ENCODE measurements around the gene TIMM13.

TIMM13 gene

DNA sequence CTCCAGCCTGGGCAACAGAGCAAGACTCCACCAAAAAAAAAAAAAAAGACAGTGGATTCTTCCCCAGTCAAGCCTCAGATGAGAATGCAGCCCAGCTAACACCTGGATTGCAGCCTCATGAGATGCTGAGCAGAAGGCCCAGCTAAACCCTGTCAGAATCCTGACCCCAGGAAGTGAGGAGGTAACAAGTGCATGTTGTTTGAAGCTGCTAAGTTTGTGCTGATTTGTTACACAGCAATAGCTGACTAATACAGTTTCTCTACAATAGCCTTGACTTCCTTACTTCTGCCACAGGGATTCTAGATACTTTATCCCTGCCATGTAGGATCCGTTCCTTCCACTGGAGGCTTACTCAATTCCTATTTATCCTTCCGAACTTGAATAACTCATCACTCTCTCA lies 46.8 kb downstream of the TIMM13 start:
- Histone ChIP-seq H3K4me2 (no peak overlapping the region), H3K9ac (no peak overlapping the region), H3K79me2 (ENCODE audit: insufficient read depth, low read depth) (no peaks in the 10 kb centered on the region), H3K27ac (no peak overlapping the region), H3K4me3 (IDR thresholded peaks at IDR 0.05; ENCODE audit: insufficient read depth, low read depth, low read length) (no peak overlapping the region), H4K20me1 (ENCODE audit: insufficient read depth) (no peaks in the 10 kb centered on the region), H2AFZ (ENCODE audit: low read depth) (no peak overlapping the region), H3K4me1 (ENCODE audit: low read depth, poor library complexity, severe bottlenecking) (no peaks in the 10 kb centered on the region), H3K27me3 (ENCODE audit: insufficient read depth, low read depth) (no peaks in the 10 kb centered on the region; the same call in 1 of the 2 replicates), H3K36me3 (ENCODE audit: insufficient read depth) (no peaks in the 10 kb centered on the region)
- TF ChIP-seq, protein P1, sequence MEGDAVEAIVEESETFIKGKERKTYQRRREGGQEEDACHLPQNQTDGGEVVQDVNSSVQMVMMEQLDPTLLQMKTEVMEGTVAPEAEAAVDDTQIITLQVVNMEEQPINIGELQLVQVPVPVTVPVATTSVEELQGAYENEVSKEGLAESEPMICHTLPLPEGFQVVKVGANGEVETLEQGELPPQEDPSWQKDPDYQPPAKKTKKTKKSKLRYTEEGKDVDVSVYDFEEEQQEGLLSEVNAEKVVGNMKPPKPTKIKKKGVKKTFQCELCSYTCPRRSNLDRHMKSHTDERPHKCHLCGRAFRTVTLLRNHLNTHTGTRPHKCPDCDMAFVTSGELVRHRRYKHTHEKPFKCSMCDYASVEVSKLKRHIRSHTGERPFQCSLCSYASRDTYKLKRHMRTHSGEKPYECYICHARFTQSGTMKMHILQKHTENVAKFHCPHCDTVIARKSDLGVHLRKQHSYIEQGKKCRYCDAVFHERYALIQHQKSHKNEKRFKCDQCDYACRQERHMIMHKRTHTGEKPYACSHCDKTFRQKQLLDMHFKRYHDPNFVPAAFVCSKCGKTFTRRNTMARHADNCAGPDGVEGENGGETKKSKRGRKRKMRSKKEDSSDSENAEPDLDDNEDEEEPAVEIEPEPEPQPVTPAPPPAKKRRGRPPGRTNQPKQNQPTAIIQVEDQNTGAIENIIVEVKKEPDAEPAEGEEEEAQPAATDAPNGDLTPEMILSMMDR (conservative IDR thresholded peaks at IDR 0.05; ENCODE audit: low read depth, low read length), result no peak

DNA sequence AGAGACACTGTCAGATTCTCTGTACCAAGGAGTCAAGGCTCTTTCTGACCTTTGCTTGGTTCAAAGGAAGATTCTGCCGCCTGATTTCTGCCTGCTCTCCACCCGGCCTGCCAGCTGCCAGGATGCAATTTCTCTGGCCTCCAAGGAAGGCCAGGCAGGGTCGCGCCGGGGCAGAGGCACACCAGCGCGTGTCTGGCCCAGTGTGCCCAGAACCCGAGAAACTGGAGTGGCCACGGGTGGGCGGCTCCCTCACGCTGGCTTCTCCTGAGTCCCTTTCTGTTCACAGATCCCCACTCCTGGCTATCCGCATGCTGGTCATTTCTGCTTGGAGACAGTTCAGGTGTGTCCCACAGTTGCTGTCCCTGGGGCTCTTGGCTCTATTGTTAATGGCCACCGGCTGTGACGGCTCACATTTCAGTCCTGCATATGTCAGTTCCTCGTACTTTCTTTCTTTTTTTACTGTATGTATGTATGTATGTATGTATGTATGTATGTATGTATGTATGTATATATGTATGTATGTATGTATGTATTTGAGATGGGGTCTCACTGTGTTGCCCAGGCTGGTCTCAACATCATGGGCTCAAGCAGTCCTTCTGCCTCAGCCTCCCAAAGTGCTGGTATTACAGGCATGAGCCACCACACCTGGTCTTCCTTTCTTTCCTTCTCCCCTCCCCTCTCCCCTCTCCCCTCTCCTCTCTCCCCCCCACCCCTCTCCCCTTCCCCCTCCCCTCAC lies 50.4 kb downstream of the TIMM13 start:
- no peaks in the 10 kb centered on the region for H3K36me3 ChIP-seq (ENCODE audit: insufficient read depth)
- no peak overlapping the region for H2AFZ ChIP-seq (ENCODE audit: low read depth)
- H3K4me3 ChIP-seq (IDR thresholded peaks at IDR 0.05; ENCODE audit: insufficient read depth, low read depth, low read length), result no peak overlapping the region
- H3K27me3 ChIP-seq (ENCODE audit: insufficient read depth, low read depth), result no peaks in the 10 kb centered on the region; the same call in 1 of the 2 replicates
- no peak overlapping the region for H3K9ac ChIP-seq
- no peak overlapping the region for H3K27ac ChIP-seq
- no peaks in the 10 kb centered on the region for H4K20me1 ChIP-seq (ENCODE audit: insufficient read depth)
- TF ChIP-seq, protein P1 (conservative IDR thresholded peaks at IDR 0.05; ENCODE audit: low read depth, low read length), result no peak
- no peaks in the 10 kb centered on the region for H3K4me1 ChIP-seq (ENCODE audit: low read depth, poor library complexity, severe bottlenecking)
- no peak overlapping the region for H3K4me2 ChIP-seq
- H3K79me2 ChIP-seq (ENCODE audit: insufficient read depth, low read depth), result no peaks in the 10 kb centered on the region
